NCI-H146 treated with DMSO at 0.1 percent for 48 hours (cell line): Measurements from ENCODE around the gene SLC22A14.
"Not testable (repeated sequence)": the region's sequence is repeated elsewhere in the genome, so short reads cannot be mapped to it uniquely, and the experiment has no call there.

Source experiments
- DNase-seq: peaks from one replicate; lab custom pipeline; 2025; ENCODE audit not compliant: unreplicated experiment; lab: John Stamatoyannopoulos, UW

SLC22A14 gene

GRCh38 chr3:38281895-38282686 lies at the start of gene SLC22A14:
TSS of gene SLC22A14 (plus strand) at chr3:38282294. CDS start at chr3:38306027, 23,733 bp downstream.
- DNase-seq = no peak

DNA sequence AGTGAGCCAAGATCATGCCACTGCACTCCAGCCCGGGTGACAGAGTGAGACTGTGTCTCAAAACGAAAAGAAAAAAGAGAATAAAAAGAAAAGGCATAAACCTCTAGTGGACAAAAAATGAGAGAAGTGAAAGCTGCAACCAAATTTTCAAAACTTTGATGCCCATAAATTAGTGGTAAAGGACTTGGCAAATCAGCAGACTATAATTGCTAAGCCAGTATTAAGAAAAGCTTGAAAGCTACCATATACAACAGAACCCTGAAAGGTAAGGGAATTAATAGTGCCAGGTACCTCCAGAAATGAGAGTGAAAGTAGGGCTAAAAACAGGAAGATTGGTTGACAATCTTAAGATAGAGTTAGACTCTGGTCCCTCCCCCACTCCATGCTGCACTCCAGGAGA lies 49.4 kb upstream of the SLC22A14 start:
- DNase-seq = no peak

GRCh38 chr3:38235466-38235865 lies 46.6 kb upstream of the SLC22A14 start:
- DNase-seq = no peak

DNA sequence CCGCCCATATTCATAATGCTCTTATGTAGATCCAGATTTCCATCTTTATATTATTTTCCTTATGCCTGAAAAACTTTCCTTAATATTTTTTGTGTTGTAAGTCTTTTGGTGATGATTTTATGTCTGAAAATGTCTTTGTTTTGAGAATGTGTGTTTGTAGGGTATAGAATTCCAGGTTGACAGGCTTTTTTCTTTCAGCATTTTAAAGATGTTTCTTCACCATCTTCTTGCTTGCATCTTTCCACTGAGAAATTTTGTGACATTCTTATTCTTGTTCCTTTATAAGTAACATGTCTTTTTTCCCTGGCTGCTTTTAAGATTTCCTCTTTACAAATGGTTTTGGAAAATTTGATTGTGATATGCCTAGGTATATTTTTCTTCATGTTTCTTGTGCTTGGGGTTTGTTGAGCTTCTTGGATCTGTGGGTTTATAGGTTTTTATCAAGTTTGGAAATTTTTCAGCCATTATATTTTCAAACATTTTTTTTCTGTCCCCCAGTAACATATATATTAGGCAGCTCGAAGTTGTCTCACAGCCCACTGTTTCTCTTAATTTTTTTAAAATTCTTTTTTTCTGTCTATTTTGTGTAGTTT lies 43.6 kb upstream of the SLC22A14 start:
- no peak for DNase-seq

- DNase-seq = not testable (repeated sequence)
Measured at GRCh38 chr3:38242812-38243211, 39.3 kb upstream of the SLC22A14 start.

GRCh38 chr3:38245930-38246329 lies 36.2 kb upstream of the SLC22A14 start:
- DNase-seq = no peak

DNA sequence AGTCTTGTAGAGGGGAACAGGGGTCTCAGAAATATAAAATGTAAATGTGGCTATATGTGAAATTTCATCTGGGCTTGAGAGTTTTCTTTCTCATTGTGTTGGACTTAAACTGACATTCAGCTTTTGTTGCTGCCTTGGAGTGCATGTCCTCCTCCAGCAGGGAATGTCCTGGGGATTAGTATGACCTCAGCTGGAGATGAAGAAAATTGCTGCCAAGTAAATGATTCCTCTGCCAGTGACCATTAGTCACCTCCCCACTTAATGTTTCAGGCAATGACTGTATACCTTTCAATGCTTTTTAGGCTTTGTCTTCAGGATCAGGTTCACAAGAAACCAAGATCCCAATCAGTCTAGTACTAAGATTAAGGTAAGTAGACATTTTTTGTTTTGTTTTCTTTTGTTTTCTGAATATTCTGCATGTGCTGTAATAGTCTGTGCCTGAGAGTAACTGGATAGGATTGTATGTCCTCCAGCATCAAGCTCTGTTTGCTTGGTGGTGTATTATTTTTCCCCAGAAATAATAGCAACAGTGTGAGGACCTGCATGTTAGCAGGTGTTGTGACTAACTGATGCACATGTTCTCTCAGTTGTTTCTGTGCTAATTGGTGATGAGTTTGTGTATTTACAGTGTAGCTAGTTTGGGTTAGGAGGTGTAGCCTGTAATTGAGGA lies 34.6 kb upstream of the SLC22A14 start:
- DNase-seq = no peak

GRCh38 chr3:38250198-38250597 lies 31.9 kb upstream of the SLC22A14 start:
- DNase-seq = no peak

DNA sequence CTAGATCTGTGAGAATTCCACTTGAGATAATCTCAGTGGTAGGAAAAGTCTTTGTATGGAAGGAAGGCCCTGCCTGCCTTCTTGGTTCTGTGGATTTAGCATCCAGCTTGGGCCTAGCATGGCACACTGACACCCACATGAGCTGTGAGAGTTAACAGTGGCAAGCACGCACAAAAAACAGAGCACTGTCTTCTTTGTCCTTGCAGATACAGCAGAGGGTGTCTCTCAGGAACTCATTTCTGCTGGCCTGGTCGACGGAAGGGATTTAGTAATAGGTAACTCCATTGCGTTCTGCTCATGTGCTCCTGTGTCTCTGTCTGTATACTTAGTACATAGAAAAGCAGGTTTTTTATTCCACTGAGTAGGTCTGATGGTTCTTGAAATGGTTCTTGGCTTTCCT lies 30.9 kb upstream of the SLC22A14 start:
- no peak for DNase-seq

DNA sequence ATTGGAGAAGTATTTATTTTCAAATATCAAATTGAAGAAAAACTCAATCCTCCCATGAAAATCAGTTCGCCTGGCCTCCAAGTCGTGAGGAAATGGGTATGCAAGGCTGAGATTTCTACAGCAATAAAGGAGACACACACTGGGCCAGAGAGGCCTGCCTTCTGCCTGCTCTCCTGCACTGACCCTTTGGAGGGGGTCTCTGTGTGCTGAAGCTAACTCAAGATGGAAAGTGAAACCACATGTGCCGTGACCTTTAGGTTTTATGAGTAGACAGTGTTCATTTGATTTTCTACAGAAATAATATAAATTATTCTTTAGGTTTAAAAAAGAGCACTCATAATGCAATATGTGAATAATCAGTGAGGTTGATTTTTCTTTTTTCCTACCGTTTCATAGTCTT lies 28.4 kb upstream of the SLC22A14 start:
- DNase-seq = no peak

GRCh38 chr3:38254872-38255271 lies 27.2 kb upstream of the SLC22A14 start:
- no peak for DNase-seq

- no peak for DNase-seq
Measured at GRCh38 chr3:38255627-38256026, 26.5 kb upstream of the SLC22A14 start.

DNA sequence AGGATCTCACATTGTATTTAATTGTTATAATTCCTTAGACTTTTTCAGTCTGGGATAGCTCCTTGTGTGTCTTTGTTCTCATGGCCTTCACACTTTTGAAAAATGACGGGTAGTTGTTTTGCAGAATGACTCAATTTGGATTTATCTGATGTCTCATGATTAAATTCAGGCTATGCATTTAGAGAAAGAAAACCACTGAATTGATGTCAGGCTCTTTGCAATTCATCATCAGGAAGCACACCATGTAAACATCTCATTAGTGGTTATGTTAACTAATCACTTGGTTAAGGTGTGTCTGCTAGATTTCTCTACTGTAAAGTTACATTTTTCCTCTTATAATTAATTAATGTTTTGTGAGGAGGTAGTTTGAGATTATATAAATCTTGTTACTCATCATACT lies 24.5 kb upstream of the SLC22A14 start:
- no peak for DNase-seq

DNA sequence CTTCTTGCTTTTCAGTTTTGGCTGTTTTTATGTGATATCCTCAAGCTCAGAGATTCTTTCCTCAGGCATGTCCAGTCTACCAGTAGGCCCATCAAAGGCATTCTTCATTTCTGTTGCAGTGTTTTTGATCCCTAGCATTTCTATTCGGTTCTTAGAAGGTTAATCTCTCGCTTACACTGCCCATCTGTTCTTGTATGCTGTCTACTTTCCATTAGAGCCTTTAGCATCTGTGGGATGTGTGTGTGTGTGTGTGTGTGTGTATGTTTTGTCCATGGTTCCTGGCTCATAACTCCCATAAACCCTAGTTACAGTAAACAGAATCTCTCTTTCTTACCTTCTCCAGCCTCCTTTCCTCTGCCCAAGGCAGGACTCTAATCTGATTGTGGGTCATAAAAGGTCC lies 21.6 kb upstream of the SLC22A14 start:
- DNase-seq = no peak

GRCh38 chr3:38264353-38264771 lies 17.7 kb upstream of the SLC22A14 start:
- DNase-seq = no peak

- DNase-seq = no peak
Measured at GRCh38 chr3:38264779-38265178, 17.3 kb upstream of the SLC22A14 start.

DNA sequence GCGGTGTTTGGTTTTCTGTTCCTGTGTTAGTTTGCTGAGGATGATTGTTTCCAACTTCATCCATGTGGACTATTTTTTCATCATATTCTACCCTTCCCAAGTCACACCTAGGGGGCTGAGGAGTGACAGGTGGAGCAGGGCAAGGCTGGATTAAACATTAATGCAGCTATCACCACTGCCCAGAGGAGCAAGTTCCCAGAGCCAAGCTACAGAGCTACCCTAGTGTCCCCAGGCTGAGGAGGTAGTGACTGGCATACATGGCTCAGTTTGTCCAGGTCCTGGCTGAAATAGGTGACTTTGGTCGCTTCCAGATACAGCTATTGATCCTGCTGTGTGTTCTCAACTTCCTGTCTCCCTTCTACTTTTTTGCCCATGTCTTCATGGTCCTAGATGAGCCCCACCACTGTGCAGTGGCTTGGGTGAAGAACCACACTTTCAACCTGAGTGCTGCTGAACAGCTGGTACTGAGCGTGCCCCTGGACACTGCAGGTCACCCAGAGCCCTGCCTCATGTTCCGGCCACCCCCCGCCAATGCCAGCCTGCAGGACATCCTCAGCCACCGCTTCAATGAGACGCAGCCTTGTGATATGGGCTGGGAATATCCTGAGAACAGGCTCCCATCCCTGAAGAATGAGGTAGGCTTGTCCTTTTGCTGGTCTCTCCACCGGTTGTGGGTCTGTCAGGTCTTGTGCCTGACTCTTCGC lies 16.3 kb upstream of the SLC22A14 start, which contains the start of gene SLC22A13:
Gene SLC22A13, plus strand, starts transcription at position 209 of the 704 bp plus-strand sequence. Its CDS starts 49 bp downstream, at position 258.
- DNase-seq = no peak

- no peak for DNase-seq
Measured at GRCh38 chr3:38266810-38267209, 15.3 kb upstream of the SLC22A14 start.

- no peak for DNase-seq
Measured at GRCh38 chr3:38267662-38268061, 14.4 kb upstream of the SLC22A14 start.

DNA sequence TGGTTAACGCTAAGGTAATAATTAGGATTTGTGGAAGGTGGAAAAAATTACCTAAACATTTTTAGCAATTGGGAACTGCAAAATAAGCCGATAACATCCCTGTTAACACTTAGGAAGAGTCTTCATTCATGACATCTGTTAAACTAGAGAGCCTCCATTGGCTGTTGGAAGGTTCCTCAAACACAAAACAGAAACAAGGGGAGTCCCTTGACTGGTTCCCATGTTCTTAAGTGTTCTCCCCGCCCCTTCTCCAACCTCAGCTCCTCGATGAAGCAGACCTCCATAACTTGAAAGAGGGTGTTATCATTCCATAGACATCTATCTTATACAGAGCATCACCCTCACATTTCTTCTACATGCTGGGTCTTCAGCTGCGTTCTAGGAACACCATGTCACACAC lies 14.0 kb upstream of the SLC22A14 start:
- DNase-seq = no peak

DNA sequence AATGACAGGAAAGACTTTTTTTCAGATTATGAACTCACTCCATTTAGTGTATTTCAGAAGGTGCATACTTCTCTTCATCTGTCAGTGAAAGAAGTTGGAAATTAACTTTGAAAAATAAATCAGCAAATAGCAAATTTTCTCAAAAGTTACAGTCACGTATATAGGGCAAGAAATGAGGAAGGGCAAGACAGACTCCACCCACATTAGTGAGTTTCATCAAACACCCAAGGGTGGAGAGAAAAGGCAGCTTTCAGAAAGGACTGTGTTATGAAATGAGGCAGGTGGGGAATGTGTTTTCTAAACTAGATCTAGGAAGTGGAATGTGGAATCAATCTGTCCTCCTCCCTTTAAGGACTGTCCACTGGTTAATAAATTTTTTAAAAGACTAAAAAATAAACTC lies 13.6 kb upstream of the SLC22A14 start:
- no peak for DNase-seq
